ENCODE results near the gene SRGAP2C.
"Not testable (repeated sequence)": the region's sequence is repeated elsewhere in the genome, so short reads cannot be mapped to it uniquely, and the experiment has no call there.

DNA sequence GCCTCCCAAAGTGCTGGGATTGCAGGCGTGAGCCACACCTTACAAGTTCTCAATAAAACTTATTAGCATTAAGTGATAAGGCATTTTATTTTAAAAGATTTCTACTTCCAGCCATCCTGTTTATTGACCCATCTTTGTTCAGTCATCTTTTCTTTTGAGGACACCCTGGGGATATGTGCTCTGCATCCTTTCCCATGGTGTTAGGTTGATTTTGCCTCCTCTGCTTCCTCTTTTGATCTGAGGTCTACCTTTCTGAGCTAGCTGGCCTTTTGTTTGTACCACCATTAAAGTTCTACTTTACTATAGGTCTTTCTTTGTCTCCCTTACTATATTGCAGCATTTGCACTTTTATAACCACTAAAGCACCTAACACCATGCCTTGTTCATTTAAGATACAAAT is 136.9 kb downstream of the SRGAP2C start:
- not testable (repeated sequence) for TF ChIP-seq CTCF (IDR thresholded peaks at IDR 0.05; ENCODE audit: low read depth, low read length, missing input control); EGR1 (IDR thresholded peaks at IDR 0.05; ENCODE audit: low read depth in 2 of 2); FOXA1 (IDR thresholded peaks at IDR 0.05); YY1 (IDR thresholded peaks at IDR 0.05); MAX (IDR thresholded peaks at IDR 0.05); GABPA (IDR thresholded peaks at IDR 0.05 in 1 of 2, conservative IDR thresholded peaks at IDR 0.05 in 1 of 2)
